ENCODE results near the gene AMDHD2. TPM values are rescaled to one million over a fixed set of nuclear protein-coding genes. Genes with fewer than 3 reads are reported as not detected.

AMDHD2 gene
- total and polyA plus RNA-seq, 2 of the 8 experiments (the other 6 are each of a cell fraction or from before 2014, with no cell fraction given): 43.0 to 54.6 TPM

DNA sequence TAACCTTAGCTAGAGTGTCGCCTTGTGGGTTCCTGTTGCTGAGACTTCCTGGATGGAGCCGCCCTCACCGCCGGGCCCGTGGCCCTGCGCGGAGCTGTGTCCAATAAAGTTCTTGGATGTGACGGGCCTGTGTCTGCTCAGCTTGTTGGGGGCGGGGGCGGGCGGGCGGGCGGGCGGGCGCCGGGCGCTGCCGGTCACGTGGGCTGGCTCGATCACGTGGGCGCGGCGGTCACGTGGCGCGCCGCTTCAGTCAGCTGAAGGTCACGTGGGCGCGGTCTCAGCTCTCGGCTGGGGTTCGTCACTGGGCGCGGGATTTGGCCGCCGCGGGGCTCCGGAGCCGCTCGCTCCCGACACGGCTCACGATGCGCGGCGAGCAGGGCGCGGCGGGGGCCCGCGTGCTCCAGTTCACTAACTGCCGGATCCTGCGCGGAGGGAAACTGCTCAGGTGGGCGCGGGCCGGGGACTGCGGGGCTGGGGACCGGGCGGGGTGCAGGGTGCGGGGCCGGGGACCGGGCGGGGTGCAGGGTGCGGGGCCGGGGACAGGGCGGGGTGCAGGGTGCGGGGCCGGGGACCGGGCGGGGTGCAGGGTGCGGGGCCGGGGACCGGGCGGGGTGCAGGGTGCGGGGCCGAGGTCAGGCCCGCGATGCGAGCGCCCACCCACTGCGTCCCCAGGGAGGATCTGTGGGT lies at the start of gene AMDHD2 (continued):
- TF ChIP-seq CHD7 (IDR thresholded peaks at IDR 0.05; ENCODE audit: insufficient replicate concordance, low read length) (no peak), NANOG (IDR thresholded peaks at IDR 0.05; ENCODE audit: insufficient read depth, low read depth, low read length, poor library complexity, severe bottlenecking) (peak; percentile 65), RXRA (IDR thresholded peaks at IDR 0.05; ENCODE audit: insufficient read depth, low read depth, low read length) (no peak), CEBPB (IDR thresholded peaks at IDR 0.05; ENCODE audit: low read depth, low read length) (no peak), RAD21 (IDR thresholded peaks at IDR 0.05 in 1 of 2, conservative IDR thresholded peaks at IDR 0.05 in 1 of 2; ENCODE audit: low read depth in 2 of 2, low read length in 2 of 2) (peak in 1 of 2 experiments; percentile 18; a peak in 1 of 4 replicates), TAF7 (optimal IDR thresholded peaks at IDR 0.05; ENCODE audit: borderline replicate concordance, low read depth, low read length) (peak; percentile 60), CBX8 (IDR thresholded peaks at IDR 0.05; ENCODE audit: borderline replicate concordance, low read depth, low read length) (no peak), TCF12 (IDR thresholded peaks at IDR 0.05; ENCODE audit: low read depth, low read length) (no peak)
- TF ChIP-seq, protein P1, sequence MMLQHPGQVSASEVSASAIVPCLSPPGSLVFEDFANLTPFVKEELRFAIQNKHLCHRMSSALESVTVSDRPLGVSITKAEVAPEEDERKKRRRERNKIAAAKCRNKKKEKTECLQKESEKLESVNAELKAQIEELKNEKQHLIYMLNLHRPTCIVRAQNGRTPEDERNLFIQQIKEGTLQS (IDR thresholded peaks at IDR 0.05; ENCODE audit: insufficient read depth, low read depth, low read length): peak; percentile 100

Data from H1 (cell line).